ENCODE measurements around the gene TRIM65. TPM values are rescaled to one million over a fixed set of nuclear protein-coding genes. Genes with fewer than 3 reads are reported as not detected.

The TRIM65 gene
- total RNA-seq, 6 experiments from 2014 or later = 5.9 to 8.1 (median 7.6) TPM

- no peak for DNase-seq
- H3K27me3 ChIP-seq = no peaks in the 10 kb centered on the region
- no peaks in the 10 kb centered on the region for H3K9me3 ChIP-seq
- no peak overlapping the region for H3K27ac ChIP-seq
- TF ChIP-seq CTCF (IDR thresholded peaks at IDR 0.05) (no peak), POLR2A (IDR thresholded peaks at IDR 0.05) (no peak)
- ATAC-seq = no peak
- H3K4me1 ChIP-seq = peaks cover 0 to 27% (median 3%) of the 10 kb centered on the region in 4 donors
- H3K4me3 ChIP-seq = no peak overlapping the region
- intact Hi-C loops (cut with DNase I) = no loop called here
- peaks cover 0 to 10% (median 5%) of the 10 kb centered on the region in 4 donors for H3K36me3 ChIP-seq
- WGBS (ENCODE audit: insufficient coverage, low coverage, low lambda C conversion rate, missing lambda C conversion rate) = 88% methylated on average over 14 of the region's 22 CpGs
These were observed 2.6 kb downstream of the TRIM65 start for GRCh38 chr17:75894049-75894733.

GRCh38 chr17:75893305-75894048 is 3.3 kb downstream of the TRIM65 start:
- no peaks in the 10 kb centered on the region for H3K27me3 ChIP-seq
- H3K4me3 ChIP-seq = no peak overlapping the region
- TF ChIP-seq CTCF (IDR thresholded peaks at IDR 0.05) = no peak
- TF ChIP-seq POLR2A (IDR thresholded peaks at IDR 0.05) = no peak
- H3K36me3 ChIP-seq = peaks cover 0 to 3% (median 1%) of the 10 kb centered on the region in 4 donors
- H3K27ac ChIP-seq = no peak overlapping the region
- WGBS (ENCODE audit: insufficient coverage, low coverage, low lambda C conversion rate, missing lambda C conversion rate) = 98% methylated on average over 9 of the region's 18 CpGs
- peaks cover 0 to 27% (median 3%) of the 10 kb centered on the region in 4 donors for H3K4me1 ChIP-seq
- no peaks in the 10 kb centered on the region for H3K9me3 ChIP-seq
- DNase-seq (no peak), ATAC-seq (no peak)
- intact Hi-C loops (cut with DNase I) = no loop called here

GRCh38 chr17:75892556-75893224 is 4.1 kb downstream of the TRIM65 start:
- peak in 2 of 3 donors; percentile 49 to 59 for DNase-seq
- no peaks in the 10 kb centered on the region for H3K36me3 ChIP-seq
- H3K4me3 ChIP-seq = no peak overlapping the region
- H3K4me1 ChIP-seq = peaks cover 0 to 27% (median 3%) of the 10 kb centered on the region in 4 donors
- no peak for TF ChIP-seq POLR2A (IDR thresholded peaks at IDR 0.05)
- TF ChIP-seq CTCF (IDR thresholded peaks at IDR 0.05) = no peak
- no peaks in the 10 kb centered on the region for H3K27me3 ChIP-seq
- no CpG with 5 or more reads among the region's 16 CpGs for WGBS (ENCODE audit: insufficient coverage, low coverage, low lambda C conversion rate, missing lambda C conversion rate)
- H3K27ac ChIP-seq = no peak overlapping the region
- no peak for ATAC-seq
- no peaks in the 10 kb centered on the region for H3K9me3 ChIP-seq
- intact Hi-C loops (cut with DNase I) = no loop called here

GRCh38 chr17:75891605-75892555 is 4.9 kb downstream of the TRIM65 start:
- Histone ChIP-seq H3K9me3 (no peaks in the 10 kb centered on the region), H3K36me3 (no peaks in the 10 kb centered on the region), H3K4me3 (no peak overlapping the region), H3K27me3 (no peaks in the 10 kb centered on the region), H3K27ac (no peak overlapping the region), H3K4me1 (peaks cover 0 to 23% (median 3%) of the 10 kb centered on the region in 4 donors)
- WGBS (ENCODE audit: insufficient coverage, low coverage, low lambda C conversion rate, missing lambda C conversion rate) = no CpG with 5 or more reads among the region's 32 CpGs
- TF ChIP-seq POLR2A (IDR thresholded peaks at IDR 0.05) = no peak
- no peak for TF ChIP-seq CTCF (IDR thresholded peaks at IDR 0.05)
- ATAC-seq (peak in 3 of 4 donors; percentile 4 to 56 (median 8)), DNase-seq (peak in 2 of 3 donors; percentile 58 to 73)
- intact Hi-C loops (cut with DNase I) = no loop called here

Measured in right lobe of liver (tissue), 6 donors.